ENCODE measurements around the gene MESP2.

DNA sequence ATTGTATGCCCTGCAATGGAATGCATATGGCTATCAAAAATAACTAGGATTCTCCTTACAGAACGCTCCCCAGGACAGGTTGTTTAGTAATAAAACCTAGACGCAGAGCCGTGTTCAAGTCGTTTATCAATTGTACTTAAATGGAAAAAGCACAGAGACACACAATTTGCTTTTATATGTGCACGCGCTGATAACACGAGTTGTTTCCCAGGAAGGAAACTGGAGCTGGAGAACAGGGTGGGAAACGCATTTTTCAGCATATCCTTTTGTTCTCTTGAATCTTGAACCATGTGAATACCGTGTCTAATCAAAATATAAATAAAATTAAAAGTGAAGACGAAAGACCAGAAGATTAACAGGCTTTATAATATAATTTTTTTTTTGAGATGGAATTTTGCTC, 42.2 kb downstream of the MESP2 start:
- no peak for TF ChIP-seq EP300 (IDR thresholded peaks at IDR 0.05; ENCODE audit: borderline replicate concordance in 1 of 2, low read depth in 1 of 2, low read length in 1 of 2)
- TF ChIP-seq TEAD4 (IDR thresholded peaks at IDR 0.05; ENCODE audit: borderline replicate concordance, insufficient read depth), result no peak
- TF ChIP-seq, protein P1, sequence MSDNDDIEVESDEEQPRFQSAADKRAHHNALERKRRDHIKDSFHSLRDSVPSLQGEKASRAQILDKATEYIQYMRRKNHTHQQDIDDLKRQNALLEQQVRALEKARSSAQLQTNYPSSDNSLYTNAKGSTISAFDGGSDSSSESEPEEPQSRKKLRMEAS (IDR thresholded peaks at IDR 0.05; ENCODE audit: low read depth), result no peak
- TF ChIP-seq, protein P2, sequence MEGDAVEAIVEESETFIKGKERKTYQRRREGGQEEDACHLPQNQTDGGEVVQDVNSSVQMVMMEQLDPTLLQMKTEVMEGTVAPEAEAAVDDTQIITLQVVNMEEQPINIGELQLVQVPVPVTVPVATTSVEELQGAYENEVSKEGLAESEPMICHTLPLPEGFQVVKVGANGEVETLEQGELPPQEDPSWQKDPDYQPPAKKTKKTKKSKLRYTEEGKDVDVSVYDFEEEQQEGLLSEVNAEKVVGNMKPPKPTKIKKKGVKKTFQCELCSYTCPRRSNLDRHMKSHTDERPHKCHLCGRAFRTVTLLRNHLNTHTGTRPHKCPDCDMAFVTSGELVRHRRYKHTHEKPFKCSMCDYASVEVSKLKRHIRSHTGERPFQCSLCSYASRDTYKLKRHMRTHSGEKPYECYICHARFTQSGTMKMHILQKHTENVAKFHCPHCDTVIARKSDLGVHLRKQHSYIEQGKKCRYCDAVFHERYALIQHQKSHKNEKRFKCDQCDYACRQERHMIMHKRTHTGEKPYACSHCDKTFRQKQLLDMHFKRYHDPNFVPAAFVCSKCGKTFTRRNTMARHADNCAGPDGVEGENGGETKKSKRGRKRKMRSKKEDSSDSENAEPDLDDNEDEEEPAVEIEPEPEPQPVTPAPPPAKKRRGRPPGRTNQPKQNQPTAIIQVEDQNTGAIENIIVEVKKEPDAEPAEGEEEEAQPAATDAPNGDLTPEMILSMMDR (IDR thresholded peaks at IDR 0.05), result no peak
- TF ChIP-seq, protein P3, sequence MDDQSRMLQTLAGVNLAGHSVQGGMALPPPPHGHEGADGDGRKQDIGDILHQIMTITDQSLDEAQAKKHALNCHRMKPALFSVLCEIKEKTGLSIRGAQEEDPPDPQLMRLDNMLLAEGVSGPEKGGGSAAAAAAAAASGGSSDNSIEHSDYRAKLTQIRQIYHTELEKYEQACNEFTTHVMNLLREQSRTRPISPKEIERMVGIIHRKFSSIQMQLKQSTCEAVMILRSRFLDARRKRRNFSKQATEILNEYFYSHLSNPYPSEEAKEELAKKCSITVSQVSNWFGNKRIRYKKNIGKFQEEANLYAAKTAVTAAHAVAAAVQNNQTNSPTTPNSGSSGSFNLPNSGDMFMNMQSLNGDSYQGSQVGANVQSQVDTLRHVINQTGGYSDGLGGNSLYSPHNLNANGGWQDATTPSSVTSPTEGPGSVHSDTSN (IDR thresholded peaks at IDR 0.05), result no peak
- TF ChIP-seq POLR2AphosphoS5 (IDR thresholded peaks at IDR 0.05; ENCODE audit: low read depth, low read length), result no peak
- no peak for TF ChIP-seq GABPA (IDR thresholded peaks at IDR 0.05; ENCODE audit: low read depth)
- TF ChIP-seq MEF2A (IDR thresholded peaks at IDR 0.05; ENCODE audit: borderline replicate concordance, low read depth), result no peak
- TF ChIP-seq TAF1 (IDR thresholded peaks at IDR 0.05; ENCODE audit: borderline replicate concordance, low read depth, low read length), result no peak

All from SK-N-SH (cell line).